DND-41 (cell line): ENCODE measurements around the gene KDM6B.
A peak's percentile ranks its signal among the peaks of the same experiment; 100 is the strongest.

Experiments used
- ATAC-seq: fragments of 200-7000 bp; cut with Tn5 transposase; 3 replicates; pipeline ENCODE4 v1.9.1; 2021; ENCODE audit warnings: low read depth; ENCODE audit not compliant: insufficient read depth
- DNase-seq: peaks from one replicate; pipeline ENCODE4 v3.0.0-alpha.2; 2020
- H2AFZ ChIP-seq: 2 replicates; pipeline ENCODE4 v1.6.0; 2012; ENCODE audit warnings: low read depth, low read length
- H3K27ac ChIP-seq: 2 replicates; pipeline ENCODE4 v1.5.1; 2012; ENCODE audit warnings: low read length, inconsistent platforms
- H3K27me3 ChIP-seq: fragments of 200-600 bp; sonication (generic); 2 replicates; pipeline ENCODE4 v1.6.0; 2012; ENCODE audit warnings: low read length, mild to moderate bottlenecking, inconsistent platforms; ENCODE audit not compliant: insufficient read depth, poor library complexity
- H3K36me3 ChIP-seq: 2 replicates; pipeline ENCODE4 v1.5.1; 2012; ENCODE audit warnings: low read length, inconsistent platforms; ENCODE audit not compliant: insufficient read depth
- H3K4me1 ChIP-seq: 2 replicates; pipeline ENCODE4 v1.5.1; 2012; ENCODE audit warnings: mild to moderate bottlenecking, low read length; ENCODE audit not compliant: insufficient read depth
- H3K4me2 ChIP-seq: 2 replicates; pipeline ENCODE4 v1.6.0; 2012; ENCODE audit warnings: mild to moderate bottlenecking, moderate library complexity, low read length, inconsistent platforms; ENCODE audit not compliant: insufficient read depth
- H3K4me3 ChIP-seq, 2 experiments: fragments of 200-600 bp in 1 of 2; shearing (Covaris generic) in 1 of 2; 2 replicates each; pipeline ENCODE4 v1.5.1; 2012 to 2016; ENCODE audit warnings: inconsistent platforms in 2 of 2, low read length in 2 of 2, mild to moderate bottlenecking in 2 of 2, low read depth in 1 of 2, moderate library complexity in 1 of 2
- H3K79me2 ChIP-seq: 2 replicates; pipeline ENCODE4 v1.6.0; 2012; ENCODE audit warnings: low read length, inconsistent platforms; ENCODE audit not compliant: insufficient read depth
- H3K9ac ChIP-seq: 2 replicates; pipeline ENCODE4 v1.6.0; 2012; ENCODE audit warnings: low read depth, mild to moderate bottlenecking, inconsistent platforms, low read length, moderate library complexity
- H3K9me3 ChIP-seq: 2 replicates; pipeline ENCODE4 v1.5.1; 2012; ENCODE audit warnings: low read length, moderate library complexity, mild to moderate bottlenecking, inconsistent platforms; ENCODE audit not compliant: insufficient read depth, severe bottlenecking
- H4K20me1 ChIP-seq: 2 replicates; pipeline ENCODE4 v1.6.0; 2012; ENCODE audit warnings: low read length; ENCODE audit not compliant: insufficient read depth
- EZH2 ChIP-seq: IDR thresholded peaks from 3 replicates; pipeline ENCODE4 v1.6.1; 2012; ENCODE audit warnings: borderline replicate concordance, low read depth, mild to moderate bottlenecking, moderate library complexity, low read length, inconsistent platforms; ENCODE audit not compliant: severe bottlenecking
- TF ChIP-seq, protein P1 (sequence below): IDR thresholded peaks from 2 replicates; pipeline ENCODE4 v1.5.1; 2012; ENCODE audit warnings: borderline replicate concordance, low read length, moderate library complexity, mild to moderate bottlenecking; ENCODE audit not compliant: poor library complexity, severe bottlenecking; ENCODE audit errors: extremely low read depth

KDM6B gene

DNA sequence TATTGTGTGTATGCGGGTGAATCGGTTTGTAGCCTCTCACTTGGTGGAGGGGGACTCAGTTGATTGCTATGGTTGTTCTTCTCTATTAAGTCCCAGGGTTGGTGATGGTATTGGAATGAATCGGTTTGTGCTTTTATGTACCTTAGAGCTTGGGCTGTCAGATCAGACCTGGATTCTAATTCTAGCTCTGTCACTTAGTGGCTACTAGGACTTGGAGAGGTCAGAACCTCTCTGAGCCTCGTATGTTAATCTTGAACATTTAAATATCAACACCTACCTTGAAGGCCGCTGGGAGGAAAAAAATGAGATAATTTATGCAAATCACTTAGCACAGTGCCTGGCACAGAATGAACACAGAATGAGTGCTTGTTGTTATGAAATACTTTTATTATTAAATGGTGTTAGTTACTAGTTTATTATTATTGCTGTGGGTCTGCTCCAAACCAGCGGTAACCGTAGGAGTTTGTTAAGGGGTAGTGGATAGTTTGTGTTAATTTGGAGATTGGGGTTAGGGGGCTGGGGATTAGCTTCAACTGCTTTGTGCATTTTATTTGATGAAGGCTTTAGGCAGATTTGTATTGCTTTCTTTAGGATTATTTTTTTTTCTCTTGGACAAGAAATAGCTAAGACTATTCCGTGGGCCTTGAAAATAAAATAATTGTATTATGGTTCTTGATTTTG lies 3.5 kb downstream of the KDM6B start:
- no peak for TF ChIP-seq EZH2
- TF ChIP-seq, protein P1, sequence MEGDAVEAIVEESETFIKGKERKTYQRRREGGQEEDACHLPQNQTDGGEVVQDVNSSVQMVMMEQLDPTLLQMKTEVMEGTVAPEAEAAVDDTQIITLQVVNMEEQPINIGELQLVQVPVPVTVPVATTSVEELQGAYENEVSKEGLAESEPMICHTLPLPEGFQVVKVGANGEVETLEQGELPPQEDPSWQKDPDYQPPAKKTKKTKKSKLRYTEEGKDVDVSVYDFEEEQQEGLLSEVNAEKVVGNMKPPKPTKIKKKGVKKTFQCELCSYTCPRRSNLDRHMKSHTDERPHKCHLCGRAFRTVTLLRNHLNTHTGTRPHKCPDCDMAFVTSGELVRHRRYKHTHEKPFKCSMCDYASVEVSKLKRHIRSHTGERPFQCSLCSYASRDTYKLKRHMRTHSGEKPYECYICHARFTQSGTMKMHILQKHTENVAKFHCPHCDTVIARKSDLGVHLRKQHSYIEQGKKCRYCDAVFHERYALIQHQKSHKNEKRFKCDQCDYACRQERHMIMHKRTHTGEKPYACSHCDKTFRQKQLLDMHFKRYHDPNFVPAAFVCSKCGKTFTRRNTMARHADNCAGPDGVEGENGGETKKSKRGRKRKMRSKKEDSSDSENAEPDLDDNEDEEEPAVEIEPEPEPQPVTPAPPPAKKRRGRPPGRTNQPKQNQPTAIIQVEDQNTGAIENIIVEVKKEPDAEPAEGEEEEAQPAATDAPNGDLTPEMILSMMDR = no peak
- Histone ChIP-seq H2AFZ (no peak overlapping the region), H3K4me2 (peak overlapping the region; percentile 90), H4K20me1 (peaks cover 22% of the 10 kb centered on the region), H3K27me3 (peaks cover 48% of the 10 kb centered on the region), H3K9ac (no peak overlapping the region; the same call in 1 of the 2 replicates), H3K79me2 (no peaks in the 10 kb centered on the region), H3K36me3 (no peaks in the 10 kb centered on the region), H3K9me3 (no peaks in the 10 kb centered on the region), H3K4me3 (peak overlapping the region in 1 of 2 experiments; percentile 64; a peak in 1 of 4 replicates), H3K4me1 (peaks cover 80% of the 10 kb centered on the region), H3K27ac (no peak overlapping the region)
- DNase-seq (no peak), ATAC-seq (no peak)

DNA sequence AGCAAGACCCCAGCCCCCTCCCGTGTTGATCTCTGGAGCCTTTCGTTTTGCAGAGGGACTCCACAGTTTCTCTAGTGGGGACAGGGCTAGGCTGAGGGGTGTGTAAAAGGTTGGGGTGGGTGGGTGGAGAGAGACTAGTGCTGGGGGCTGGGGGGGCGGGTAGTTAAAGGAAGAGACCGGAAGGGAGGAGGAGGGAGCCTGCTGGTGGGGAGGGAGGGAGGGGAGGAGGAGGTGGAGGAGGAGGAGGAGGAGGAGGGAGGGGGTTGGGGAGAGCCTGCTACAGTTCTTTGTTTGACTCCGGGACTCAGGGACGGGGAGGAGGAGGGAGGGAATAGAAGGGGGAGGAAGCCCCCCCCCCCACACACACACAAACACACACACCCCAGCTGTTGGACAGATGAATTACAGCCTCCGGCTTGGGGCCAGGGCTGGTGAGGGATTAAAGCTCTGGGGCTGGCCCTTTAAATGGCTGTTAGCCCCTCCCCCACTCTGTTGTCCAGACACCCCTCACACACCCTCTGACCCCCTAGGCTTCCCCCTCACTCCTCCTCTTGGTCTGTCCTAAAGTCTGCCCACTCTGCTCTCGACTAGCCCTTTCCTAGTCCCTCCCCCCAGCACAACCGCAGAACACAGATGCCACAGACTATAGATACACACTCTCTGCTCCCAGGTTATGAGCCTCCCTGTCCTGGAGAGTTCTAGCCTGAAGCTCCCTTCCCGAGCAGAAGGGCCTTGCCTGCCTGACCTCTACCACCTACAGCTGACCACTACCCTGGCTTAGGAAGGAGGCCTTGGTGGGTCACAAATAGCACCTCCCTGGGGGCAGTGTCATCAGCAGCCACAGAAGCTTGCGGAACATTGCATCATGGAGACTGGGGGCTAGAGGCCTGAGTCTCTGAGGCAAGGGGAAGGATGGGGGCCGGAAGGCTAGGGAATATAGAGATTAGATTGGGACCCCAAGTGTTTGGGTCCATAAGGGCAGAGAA lies 4.4 kb downstream of the KDM6B start:
- no peak overlapping the region for H3K27ac ChIP-seq
- ATAC-seq (no peak), DNase-seq (peak; percentile 62)
- peaks cover 82% of the 10 kb centered on the region for H3K4me1 ChIP-seq
- H3K36me3 ChIP-seq = no peaks in the 10 kb centered on the region
- peak overlapping the region in 1 of 2 experiments; percentile 8; a peak in 1 of 4 replicates for H3K4me3 ChIP-seq
- peak overlapping the region; percentile 90; the same call in 1 of the 2 replicates for H3K4me2 ChIP-seq
- H3K9me3 ChIP-seq = no peaks in the 10 kb centered on the region
- no peak overlapping the region for H3K9ac ChIP-seq
- no peaks in the 10 kb centered on the region for H3K79me2 ChIP-seq
- peaks cover 25% of the 10 kb centered on the region for H4K20me1 ChIP-seq
- peaks cover 49% of the 10 kb centered on the region for H3K27me3 ChIP-seq
- no peak overlapping the region for H2AFZ ChIP-seq
- TF ChIP-seq, protein P1 = no peak
- TF ChIP-seq EZH2 = no peak

GRCh38 chr17:7839190-7839875 lies 5.3 kb downstream of the KDM6B start:
- Histone ChIP-seq H3K4me1 (peaks cover 82% of the 10 kb centered on the region), H3K9me3 (no peaks in the 10 kb centered on the region), H3K36me3 (no peaks in the 10 kb centered on the region), H3K4me3 (no peak overlapping the region), H3K9ac (no peak overlapping the region), H2AFZ (no peak overlapping the region), H3K27ac (no peak overlapping the region), H4K20me1 (peaks cover 29% of the 10 kb centered on the region), H3K27me3 (peaks cover 49% of the 10 kb centered on the region), H3K79me2 (no peaks in the 10 kb centered on the region), H3K4me2 (no peak overlapping the region)
- ATAC-seq = no peak
- no peak for DNase-seq
- no peak for TF ChIP-seq EZH2
- TF ChIP-seq, protein P1 = no peak
